ENCODE measurements around the gene SHISA9.

Gene SHISA9

GRCh38 chr16:13032911-13033310 lies 131.5 kb downstream of the SHISA9 start:
- TF ChIP-seq CTCF (IDR thresholded peaks at IDR 0.05): no peak
- no peak overlapping the region for H3K27ac ChIP-seq
- DNase-seq (ENCODE audit: low spot score): no peak
- no peak overlapping the region for H3K4me3 ChIP-seq

- Histone ChIP-seq H3K27ac (no peak overlapping the region), H3K4me3 (no peak overlapping the region)
- TF ChIP-seq CTCF (IDR thresholded peaks at IDR 0.05): no peak
- no peak for DNase-seq (ENCODE audit: low spot score)
These were observed 135.2 kb downstream of the SHISA9 start for GRCh38 chr16:13036600-13036999.

DNA sequence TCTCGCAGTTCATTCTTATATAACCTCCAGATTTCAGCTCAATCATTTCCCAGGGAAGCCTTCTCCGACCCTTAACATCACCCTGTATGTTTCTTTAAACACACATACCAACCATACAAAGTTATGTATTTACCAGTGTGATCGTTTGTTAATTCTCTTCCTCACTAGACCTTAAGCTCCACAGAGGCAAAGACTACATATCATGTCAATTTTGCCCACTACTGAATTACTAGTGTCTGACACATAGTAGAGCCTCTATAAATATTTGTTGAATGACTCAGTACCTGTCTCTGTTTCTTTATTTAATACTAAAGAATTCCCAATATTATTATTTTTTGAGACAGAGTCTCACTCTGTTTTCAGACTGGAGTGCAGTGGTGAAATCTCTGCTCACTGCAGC lies 137.2 kb downstream of the SHISA9 start:
- Histone ChIP-seq H3K4me3 (no peak overlapping the region), H3K27ac (no peak overlapping the region)
- no peak for TF ChIP-seq CTCF (IDR thresholded peaks at IDR 0.05)
- no peak for DNase-seq (ENCODE audit: low spot score)

- no peak for TF ChIP-seq CTCF (IDR thresholded peaks at IDR 0.05)
- Histone ChIP-seq H3K4me3 (no peak overlapping the region), H3K27ac (no peak overlapping the region)
- DNase-seq (ENCODE audit: low spot score): no peak
These were observed 138.1 kb downstream of the SHISA9 start for GRCh38 chr16:13039526-13039925.

- no peak for TF ChIP-seq CTCF (IDR thresholded peaks at IDR 0.05)
- DNase-seq (ENCODE audit: low spot score): no peak
- H3K4me3 ChIP-seq: no peak overlapping the region
- no peak overlapping the region for H3K27ac ChIP-seq
These were observed 139.8 kb downstream of the SHISA9 start for GRCh38 chr16:13041180-13041579.

GRCh38 chr16:13041646-13042290 lies 140.4 kb downstream of the SHISA9 start:
- no peak overlapping the region for H3K4me3 ChIP-seq
- no peak for TF ChIP-seq CTCF (IDR thresholded peaks at IDR 0.05)
- DNase-seq (ENCODE audit: low spot score): no peak
- no peak overlapping the region for H3K27ac ChIP-seq

- Histone ChIP-seq H3K4me3 (no peak overlapping the region), H3K27ac (no peak overlapping the region)
- no peak for DNase-seq (ENCODE audit: low spot score)
- no peak for TF ChIP-seq CTCF (IDR thresholded peaks at IDR 0.05)
These were observed 140.9 kb downstream of the SHISA9 start for GRCh38 chr16:13042291-13042685.
